ENCODE measurements around the gene MYOZ2. TPM values are rescaled to one million over a fixed set of nuclear protein-coding genes. Genes with fewer than 3 reads are reported as not detected.

The MYOZ2 gene
- total and polyA plus RNA-seq, 3 donors from 2014 or later, result 2.8 to 4.3 (median 3.2) TPM

- intact Hi-C loops (cut with DNase I; ENCODE audit: low total_unique reads), result no loop called here
Measured at GRCh38 chr4:119111296-119111695, 24.3 kb upstream of the MYOZ2 start.

DNA sequence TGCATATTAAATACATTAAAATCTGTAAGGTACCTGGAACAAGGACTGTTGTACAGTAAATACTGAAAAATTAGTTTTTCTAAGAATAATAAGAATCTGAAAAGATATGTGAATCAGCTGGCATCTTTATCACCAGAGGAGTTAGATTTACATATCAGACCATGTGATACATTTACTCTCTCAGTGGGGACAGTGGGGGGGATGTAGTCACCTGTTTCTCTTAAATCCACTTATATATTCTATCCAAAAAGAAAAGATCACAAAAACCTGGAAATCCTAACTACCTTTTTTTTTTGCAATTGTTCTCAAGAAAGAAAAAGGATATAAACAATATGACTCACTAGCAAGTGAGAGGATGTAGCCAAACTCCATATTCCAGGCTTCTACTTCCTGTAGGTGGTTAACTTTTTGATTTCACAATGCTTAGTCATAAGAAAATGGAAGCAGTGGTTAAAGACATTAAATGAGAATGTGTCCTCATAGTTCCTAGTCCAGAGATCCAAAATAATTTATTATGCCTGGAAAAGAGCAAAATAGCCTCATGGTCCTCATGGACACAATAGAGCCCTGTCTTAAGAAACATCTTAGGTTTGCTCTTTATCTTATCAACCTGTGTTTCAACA, 22.5 kb upstream of the MYOZ2 start:
- Histone ChIP-seq H3K27me3 (no peaks in the 10 kb centered on the region), H3K27ac (no peak overlapping the region), H3K4me3 (no peak overlapping the region), H3K9me3 (no peaks in the 10 kb centered on the region), H3K36me3 (ENCODE audit: low read depth, missing control alignments) (no peaks in the 10 kb centered on the region), H3K4me1 (no peaks in the 10 kb centered on the region)
- intact Hi-C loops (cut with DNase I; ENCODE audit: low total_unique reads), result no loop called here
- DNase-seq, result no peak
- TF ChIP-seq POLR2A (IDR thresholded peaks at IDR 0.05), result no peak
- no peak for TF ChIP-seq CTCF (IDR thresholded peaks at IDR 0.05)

More at GRCh38 chr4:119111296-119111695, 24.3 kb upstream of the MYOZ2 start:
- H3K36me3 ChIP-seq (ENCODE audit: low read depth, missing control alignments), result no peaks in the 10 kb centered on the region
- no peaks in the 10 kb centered on the region for H3K9me3 ChIP-seq
- DNase-seq, result no peak
- no peaks in the 10 kb centered on the region for H3K27me3 ChIP-seq
- no peak overlapping the region for H3K4me3 ChIP-seq
- TF ChIP-seq CTCF (IDR thresholded peaks at IDR 0.05) (no peak), POLR2A (IDR thresholded peaks at IDR 0.05) (no peak)
- no peaks in the 10 kb centered on the region for H3K4me1 ChIP-seq
- no peak overlapping the region for H3K27ac ChIP-seq

DNA sequence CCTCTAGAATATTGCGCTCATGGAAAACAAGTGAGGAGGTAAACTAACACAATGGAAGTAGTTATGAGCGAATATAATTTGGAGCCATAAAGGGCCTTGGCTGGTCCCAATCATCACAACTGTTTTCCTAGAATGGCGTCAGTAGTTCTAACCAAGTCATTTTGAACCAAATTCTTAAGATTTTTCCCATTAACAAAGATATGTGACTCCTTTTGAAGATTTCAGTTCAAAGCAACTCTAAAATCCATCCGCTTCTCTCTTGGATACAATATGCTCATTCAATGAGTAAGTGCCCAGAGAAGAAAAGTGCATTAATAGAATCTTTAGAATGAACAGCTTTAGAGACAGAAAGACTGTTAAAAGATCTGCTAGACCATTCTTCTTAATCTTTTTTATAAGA, 19.6 kb upstream of the MYOZ2 start:
- H3K27ac ChIP-seq, result no peak overlapping the region

DNA sequence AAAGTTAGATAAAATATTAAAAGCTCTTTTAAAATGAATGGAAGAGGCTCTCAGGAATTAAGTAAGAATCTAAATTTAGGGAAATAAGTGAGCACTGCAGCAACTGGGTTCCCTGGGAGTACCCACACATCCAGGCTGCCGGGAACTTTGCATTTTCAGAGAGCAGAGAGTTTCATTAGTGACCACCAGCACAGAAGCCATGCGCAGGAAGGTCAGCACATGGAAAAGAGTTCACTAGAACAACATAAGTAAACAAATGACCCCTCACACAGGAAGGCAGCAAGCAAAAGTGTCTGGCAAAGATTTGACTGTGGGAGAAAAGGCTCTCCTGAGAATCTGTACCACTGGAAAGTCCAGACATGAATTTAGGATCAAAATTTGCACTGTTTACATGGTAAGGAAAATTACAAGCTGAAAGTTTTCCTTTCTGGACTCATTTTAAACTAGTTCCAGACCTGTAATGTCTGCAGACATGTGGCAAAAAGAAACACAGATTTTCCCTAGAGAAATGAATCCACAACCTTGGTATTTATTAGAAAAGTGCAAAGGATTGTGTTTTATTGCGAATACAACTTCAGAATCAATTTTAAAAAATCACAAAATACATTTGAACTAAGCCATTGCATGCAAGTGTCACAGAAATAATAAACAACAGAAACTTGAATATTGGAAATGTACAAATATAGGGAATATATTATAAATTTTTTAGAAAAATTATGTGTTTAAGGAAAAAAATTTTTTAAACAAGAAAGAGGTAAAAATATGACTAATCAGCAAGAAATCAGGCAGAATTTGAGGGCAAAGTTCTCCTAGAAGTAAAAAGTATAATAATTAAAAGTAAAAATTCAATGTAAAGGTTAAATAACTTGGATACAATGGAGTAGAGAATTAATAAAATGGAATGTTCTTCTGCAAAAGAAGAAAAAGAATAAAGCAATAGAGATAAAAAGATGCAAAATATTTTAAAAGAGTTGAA, 18.4 kb upstream of the MYOZ2 start:
- no peaks in the 10 kb centered on the region for H3K9me3 ChIP-seq
- H3K27ac ChIP-seq, result no peak overlapping the region
- 65 to 67% methylated on average over 3 of the region's 3 CpGs for WGBS, 2 donors
- TF ChIP-seq CTCF (IDR thresholded peaks at IDR 0.05), result no peak
- no peak for TF ChIP-seq POLR2A (IDR thresholded peaks at IDR 0.05)
- no peaks in the 10 kb centered on the region for H3K36me3 ChIP-seq (ENCODE audit: low read depth, missing control alignments)
- no peaks in the 10 kb centered on the region for H3K27me3 ChIP-seq
- H3K4me3 ChIP-seq, result no peak overlapping the region
- no peaks in the 10 kb centered on the region for H3K4me1 ChIP-seq
- no peak for DNase-seq
- intact Hi-C loops (cut with DNase I; ENCODE audit: low total_unique reads), result no loop called here

More for the DNA sequence above, 19.6 kb upstream of the MYOZ2 start:
- H3K27me3 ChIP-seq, result no peaks in the 10 kb centered on the region
- intact Hi-C loops (cut with DNase I; ENCODE audit: low total_unique reads), result no loop called here
- no peaks in the 10 kb centered on the region for H3K9me3 ChIP-seq
- no peak overlapping the region for H3K4me3 ChIP-seq
- H3K4me1 ChIP-seq, result no peaks in the 10 kb centered on the region
- H3K36me3 ChIP-seq (ENCODE audit: low read depth, missing control alignments), result no peaks in the 10 kb centered on the region
- WGBS, 2 donors, result 71 to 78% methylated on average over 4 of the region's 4 CpGs
- no peak for DNase-seq
- TF ChIP-seq CTCF (IDR thresholded peaks at IDR 0.05) (no peak), POLR2A (IDR thresholded peaks at IDR 0.05) (no peak)
